ENCODE measurements around the gene ZCCHC24.
A peak's percentile ranks its signal among the peaks of the same experiment; 100 is the strongest.

Gene ZCCHC24

GRCh38 chr10:79380946-79381721 is 64.3 kb downstream of the ZCCHC24 start:
- no peak overlapping the region for H3K4me3 ChIP-seq (ENCODE audit: low read length)
- TF ChIP-seq CTCF (conservative IDR thresholded peaks at IDR 0.05; ENCODE audit: low read length) = no peak
- DNase-seq (ENCODE audit: low read depth) = no peak

DNA sequence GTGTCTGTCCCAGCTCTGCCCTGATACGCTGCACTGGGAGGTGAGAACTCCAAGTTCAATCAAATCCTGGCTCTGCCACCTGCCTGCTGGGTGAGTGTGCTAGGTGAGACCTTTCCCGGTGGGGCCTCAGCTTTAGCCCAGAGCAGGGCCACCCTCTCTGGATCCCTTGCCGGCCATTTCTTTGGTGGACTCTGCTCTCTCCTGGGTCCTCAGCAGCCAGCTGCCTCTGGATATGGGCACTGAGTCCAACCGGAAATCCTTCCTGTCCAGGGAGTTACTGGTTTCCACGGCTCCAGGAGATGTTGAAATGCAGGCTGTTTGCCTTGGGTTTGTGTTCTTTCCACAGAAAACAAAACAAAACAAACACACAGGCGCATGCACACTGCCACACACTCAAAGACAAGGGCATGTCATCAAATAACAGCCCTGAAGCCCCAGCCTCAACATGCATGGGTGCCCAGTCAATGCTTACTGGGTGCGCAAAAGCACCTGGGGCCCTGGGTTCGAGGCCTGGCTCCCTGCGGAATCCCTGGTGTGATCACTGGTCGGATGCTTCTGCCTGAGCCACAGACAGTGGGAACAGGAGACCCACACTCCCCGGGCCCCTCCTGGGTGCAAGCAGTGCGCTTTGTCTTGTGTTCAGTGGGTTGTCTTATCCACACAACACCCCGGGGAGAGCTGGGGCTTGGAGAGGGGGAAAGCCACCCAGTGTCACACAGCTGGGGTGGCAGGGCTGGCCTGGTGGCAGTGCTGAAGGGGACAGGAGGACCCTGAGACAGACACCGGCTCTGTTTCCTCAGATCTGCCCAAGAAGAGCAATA is 65.1 kb downstream of the ZCCHC24 start:
- no peak for TF ChIP-seq CTCF (conservative IDR thresholded peaks at IDR 0.05; ENCODE audit: low read length)
- peak; percentile 83 for DNase-seq (ENCODE audit: low read depth)
- H3K4me3 ChIP-seq (ENCODE audit: low read length) = no peak overlapping the region

DNA sequence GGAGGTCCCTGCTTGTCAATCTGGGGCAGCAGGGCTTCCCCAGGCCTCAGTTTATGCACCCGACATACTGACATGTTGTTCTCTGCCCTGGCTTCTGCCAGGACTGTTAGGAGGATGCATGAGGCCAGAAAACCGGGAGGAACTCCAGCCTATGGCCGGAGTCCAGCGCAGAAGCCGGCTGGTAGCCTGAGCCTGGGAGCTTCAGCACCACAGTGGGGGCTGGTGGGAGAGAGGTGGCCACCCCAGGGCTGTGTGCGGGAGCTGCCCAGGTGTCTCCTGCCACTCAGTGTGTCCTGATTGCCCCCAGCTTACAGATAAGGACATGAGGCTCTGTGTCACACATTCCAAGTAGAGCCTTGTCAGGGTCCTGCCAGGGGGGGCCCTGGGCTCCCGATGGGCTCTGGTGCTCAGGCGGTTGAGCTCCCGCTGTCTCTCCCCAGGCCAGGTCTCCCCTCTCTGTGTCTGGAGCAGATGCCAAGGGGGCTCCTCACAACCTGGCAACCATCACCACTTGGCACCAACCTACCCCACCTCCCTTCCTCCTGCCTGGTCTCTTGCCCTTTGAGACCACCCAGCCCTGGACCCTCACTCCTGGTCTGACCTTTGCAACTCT is 65.8 kb downstream of the ZCCHC24 start:
- peak; percentile 31 for DNase-seq (ENCODE audit: low read depth)
- H3K4me3 ChIP-seq (ENCODE audit: low read length) = no peak overlapping the region
- no peak for TF ChIP-seq CTCF (conservative IDR thresholded peaks at IDR 0.05; ENCODE audit: low read length)

DNA sequence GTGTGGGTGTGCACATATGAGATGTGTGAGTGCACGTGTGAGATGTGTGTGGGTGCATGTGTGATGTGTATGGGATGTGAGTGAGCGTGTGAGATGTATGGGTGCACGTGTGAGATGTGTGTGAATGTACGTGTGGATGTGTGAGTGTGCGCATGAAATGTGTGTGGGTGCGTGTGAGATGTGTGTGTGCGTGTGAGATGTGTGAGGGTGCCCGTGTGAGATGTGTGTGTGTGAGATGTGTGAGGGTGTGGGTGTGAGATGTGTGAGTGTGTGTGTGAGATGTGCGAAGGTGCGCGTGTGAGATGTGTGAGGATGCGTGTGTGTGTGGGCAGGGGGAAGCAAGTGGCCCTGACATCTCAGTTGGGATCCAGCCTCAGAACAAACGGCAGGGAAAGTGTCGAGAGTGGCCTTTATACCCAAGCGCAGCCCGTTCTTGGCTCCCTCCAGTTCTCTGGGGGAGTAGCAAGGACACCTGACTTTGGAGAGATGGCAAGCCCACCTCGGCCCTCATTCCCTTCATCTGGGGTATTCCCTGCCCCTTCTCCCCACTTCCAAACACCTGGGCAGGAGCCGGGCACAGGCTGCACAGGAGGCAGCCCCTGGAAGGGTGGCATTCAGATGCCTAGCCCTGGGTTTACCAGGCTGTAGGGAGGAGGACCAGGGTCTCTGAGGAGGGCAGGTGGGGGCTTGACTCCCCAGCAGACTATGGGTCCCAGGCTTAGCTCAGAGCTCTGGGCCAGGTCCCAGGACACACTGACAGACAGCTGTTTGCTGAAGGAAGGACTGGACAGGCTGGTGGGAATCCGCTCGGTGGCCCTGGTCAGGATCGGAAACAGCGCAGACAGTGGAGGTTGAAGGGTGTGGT is 66.5 kb downstream of the ZCCHC24 start:
- no peak for DNase-seq (ENCODE audit: low read depth)
- no peak for TF ChIP-seq CTCF (conservative IDR thresholded peaks at IDR 0.05; ENCODE audit: low read length)
- H3K4me3 ChIP-seq (ENCODE audit: low read length) = no peak overlapping the region

- TF ChIP-seq CTCF (conservative IDR thresholded peaks at IDR 0.05; ENCODE audit: low read length) = no peak
- no peak for DNase-seq (ENCODE audit: low read depth)
- no peak overlapping the region for H3K4me3 ChIP-seq (ENCODE audit: low read length)
Observed at GRCh38 chr10:79378383-79378646, 67.1 kb downstream of the ZCCHC24 start.

DNA sequence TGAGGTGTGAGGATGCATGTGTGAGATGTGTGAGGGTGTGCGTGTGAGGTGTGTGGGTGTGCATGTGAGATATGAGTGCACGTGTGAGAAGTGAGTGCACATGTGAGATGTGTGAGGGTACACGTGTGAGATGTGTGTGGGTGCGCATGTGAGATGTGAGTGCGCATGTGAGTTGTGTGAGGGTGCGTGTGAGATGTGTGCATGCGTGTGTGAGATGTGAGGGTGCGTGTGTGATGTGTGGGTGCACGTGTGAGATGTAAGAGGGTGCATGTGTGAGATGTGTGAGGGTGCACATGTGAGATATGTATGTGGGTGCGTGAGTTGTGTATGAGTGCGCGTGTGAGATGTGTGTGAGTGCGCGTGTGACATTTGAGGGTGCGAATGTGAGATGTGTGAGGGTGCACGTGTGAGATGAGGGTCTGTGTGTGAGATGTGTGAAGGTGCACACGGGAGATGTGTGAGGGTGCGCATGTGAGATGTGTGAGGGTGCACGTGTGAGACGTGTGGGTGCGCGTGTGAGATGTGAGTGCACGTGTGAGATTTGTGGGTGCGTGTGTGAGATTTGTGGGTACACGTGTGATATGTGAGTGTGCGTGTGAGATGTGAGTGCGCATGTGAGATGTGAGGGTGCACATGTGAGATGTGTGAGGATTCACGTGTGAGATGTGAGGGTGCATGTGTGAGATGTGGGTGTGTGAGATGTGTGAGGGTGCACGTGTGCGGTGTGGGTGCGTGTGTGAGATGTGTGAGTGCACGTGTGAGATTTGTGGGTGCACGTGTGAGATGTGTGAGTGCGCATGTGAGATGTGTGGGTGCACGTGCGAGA is 67.7 kb downstream of the ZCCHC24 start:
- DNase-seq (ENCODE audit: low read depth) = no peak
- no peak overlapping the region for H3K4me3 ChIP-seq (ENCODE audit: low read length)
- TF ChIP-seq CTCF (conservative IDR thresholded peaks at IDR 0.05; ENCODE audit: low read length) = no peak
